Measurements from ENCODE around the gene ARHGAP15. TPM values are rescaled to one million over a fixed set of nuclear protein-coding genes. Genes with fewer than 3 reads are reported as not detected.

The ARHGAP15 gene
- total and polyA plus RNA-seq, 12 donors = 4.7 to 33.8 (median 10.4) TPM

DNA sequence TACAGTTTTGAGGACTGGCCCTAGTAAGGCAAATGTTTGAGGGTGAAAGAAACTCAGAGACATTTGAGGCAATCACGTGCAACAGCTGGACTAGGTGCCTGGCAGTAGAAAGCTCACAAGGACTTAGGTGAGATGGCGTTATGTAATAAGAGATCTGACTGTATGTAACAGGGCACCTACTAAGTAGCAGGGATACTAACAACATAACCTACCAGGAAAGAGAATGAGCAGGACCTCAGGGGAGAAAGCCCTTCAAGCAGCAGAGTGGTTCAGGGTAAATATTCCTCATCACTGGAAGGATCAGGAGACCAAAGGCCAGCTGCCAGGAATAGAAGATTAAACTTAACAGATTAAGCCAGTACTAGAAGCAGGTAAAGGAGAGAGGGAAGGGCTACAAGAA is 53.4 kb downstream of the ARHGAP15 start:
- Histone ChIP-seq H3K27me3 (no peaks in the 10 kb centered on the region), H3K9me3 (replicated peaks in 1 of 3) (no peaks in the 10 kb centered on the region), H3K4me1 (replicated peaks in 1 of 2) (no peaks in the 10 kb centered on the region), H3K36me3 (replicated peaks in 1 of 2) (no peaks in the 10 kb centered on the region), H3K4me3 (no peak overlapping the region), H3K27ac (no peak overlapping the region)
- intact Hi-C loops (cut with DNase I) = no loop called here
- no peak for DNase-seq
- WGBS, 4 donors = 89 to 96% (median 92%) methylated on average over 2 of the region's 2 CpGs
- no peak for TF ChIP-seq POLR2A (IDR thresholded peaks at IDR 0.05)
- TF ChIP-seq, protein P1, sequence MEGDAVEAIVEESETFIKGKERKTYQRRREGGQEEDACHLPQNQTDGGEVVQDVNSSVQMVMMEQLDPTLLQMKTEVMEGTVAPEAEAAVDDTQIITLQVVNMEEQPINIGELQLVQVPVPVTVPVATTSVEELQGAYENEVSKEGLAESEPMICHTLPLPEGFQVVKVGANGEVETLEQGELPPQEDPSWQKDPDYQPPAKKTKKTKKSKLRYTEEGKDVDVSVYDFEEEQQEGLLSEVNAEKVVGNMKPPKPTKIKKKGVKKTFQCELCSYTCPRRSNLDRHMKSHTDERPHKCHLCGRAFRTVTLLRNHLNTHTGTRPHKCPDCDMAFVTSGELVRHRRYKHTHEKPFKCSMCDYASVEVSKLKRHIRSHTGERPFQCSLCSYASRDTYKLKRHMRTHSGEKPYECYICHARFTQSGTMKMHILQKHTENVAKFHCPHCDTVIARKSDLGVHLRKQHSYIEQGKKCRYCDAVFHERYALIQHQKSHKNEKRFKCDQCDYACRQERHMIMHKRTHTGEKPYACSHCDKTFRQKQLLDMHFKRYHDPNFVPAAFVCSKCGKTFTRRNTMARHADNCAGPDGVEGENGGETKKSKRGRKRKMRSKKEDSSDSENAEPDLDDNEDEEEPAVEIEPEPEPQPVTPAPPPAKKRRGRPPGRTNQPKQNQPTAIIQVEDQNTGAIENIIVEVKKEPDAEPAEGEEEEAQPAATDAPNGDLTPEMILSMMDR (IDR thresholded peaks at IDR 0.05) = no peak

DNA sequence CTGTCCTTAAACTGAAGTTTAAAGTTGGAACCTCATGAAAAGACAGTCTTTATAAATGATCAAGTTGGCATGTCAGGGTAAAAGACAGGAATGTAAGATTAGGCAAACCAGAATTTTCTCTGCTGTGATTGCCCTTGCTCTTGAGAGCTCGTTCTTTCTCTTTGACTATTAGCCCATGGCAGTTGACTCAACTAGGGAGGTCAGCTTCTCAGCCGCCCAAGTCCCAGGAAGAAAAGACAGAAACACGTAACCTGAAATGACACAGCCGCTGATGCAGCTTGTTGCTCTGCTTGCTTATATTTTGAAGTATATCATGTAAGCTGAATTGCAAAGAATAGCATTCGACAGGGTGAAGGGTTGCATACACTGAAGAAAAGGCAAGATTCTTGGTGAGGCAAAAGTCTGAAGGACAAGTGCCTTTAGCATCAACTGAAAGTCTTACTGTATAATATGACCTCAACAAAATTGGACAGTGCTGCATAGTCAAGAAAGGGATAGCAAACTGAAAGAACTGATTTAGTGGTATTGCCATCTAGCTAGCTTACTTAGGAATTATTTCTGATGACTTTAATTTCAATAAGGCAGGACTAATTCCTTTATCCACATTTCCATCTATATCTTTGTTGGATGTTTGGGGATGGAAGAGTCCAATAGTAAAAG is 54.7 kb downstream of the ARHGAP15 start:
- Histone ChIP-seq H3K4me3 (no peak overlapping the region), H3K36me3 (replicated peaks in 1 of 2) (no peaks in the 10 kb centered on the region), H3K9me3 (replicated peaks in 1 of 3) (no peaks in the 10 kb centered on the region), H3K27me3 (no peaks in the 10 kb centered on the region), H3K4me1 (replicated peaks in 1 of 2) (no peaks in the 10 kb centered on the region), H3K27ac (no peak overlapping the region)
- intact Hi-C loops (cut with DNase I) = no loop called here
- TF ChIP-seq POLR2A (IDR thresholded peaks at IDR 0.05) = no peak
- TF ChIP-seq, protein P1 (IDR thresholded peaks at IDR 0.05) = no peak
- WGBS, 4 donors = 47 to 69% (median 62%) methylated on average over 5 of the region's 5 CpGs
- peak in 3 of 7 donors; percentile 2 to 21 (median 20) for DNase-seq

DNA sequence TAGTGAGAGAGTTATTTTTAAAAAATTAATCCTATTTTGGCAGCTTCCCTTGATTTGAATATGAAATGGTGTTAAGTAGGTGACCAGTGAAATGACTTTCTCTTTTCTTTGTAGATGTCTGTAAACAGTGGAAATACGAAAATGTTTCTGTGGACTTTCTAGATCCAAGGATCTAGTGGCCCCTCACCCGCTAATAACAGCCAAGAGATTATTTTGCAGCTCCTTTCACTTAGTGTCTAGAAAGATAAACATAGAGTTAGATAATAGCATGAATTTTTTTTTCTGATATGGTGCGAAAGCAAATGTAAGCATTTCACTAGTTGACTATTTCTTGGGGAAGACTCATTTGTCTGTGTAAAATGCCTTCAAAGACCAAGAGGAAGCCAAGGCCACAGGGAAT is 57.7 kb downstream of the ARHGAP15 start:
- no peak for DNase-seq
- no peak for TF ChIP-seq POLR2A (IDR thresholded peaks at IDR 0.05)
- TF ChIP-seq, protein P1 (IDR thresholded peaks at IDR 0.05) = no peak
- H3K4me1 ChIP-seq (replicated peaks in 1 of 2) = no peaks in the 10 kb centered on the region
- intact Hi-C loops (cut with DNase I) = no loop called here
- H3K9me3 ChIP-seq (replicated peaks in 1 of 3) = no peaks in the 10 kb centered on the region
- WGBS, 4 donors = 62 to 94% (median 71%) methylated on average over 3 of the region's 3 CpGs
- no peaks in the 10 kb centered on the region for H3K36me3 ChIP-seq (replicated peaks in 1 of 2)
- no peak overlapping the region for H3K27ac ChIP-seq
- H3K27me3 ChIP-seq = no peaks in the 10 kb centered on the region
- no peak overlapping the region for H3K4me3 ChIP-seq

DNA sequence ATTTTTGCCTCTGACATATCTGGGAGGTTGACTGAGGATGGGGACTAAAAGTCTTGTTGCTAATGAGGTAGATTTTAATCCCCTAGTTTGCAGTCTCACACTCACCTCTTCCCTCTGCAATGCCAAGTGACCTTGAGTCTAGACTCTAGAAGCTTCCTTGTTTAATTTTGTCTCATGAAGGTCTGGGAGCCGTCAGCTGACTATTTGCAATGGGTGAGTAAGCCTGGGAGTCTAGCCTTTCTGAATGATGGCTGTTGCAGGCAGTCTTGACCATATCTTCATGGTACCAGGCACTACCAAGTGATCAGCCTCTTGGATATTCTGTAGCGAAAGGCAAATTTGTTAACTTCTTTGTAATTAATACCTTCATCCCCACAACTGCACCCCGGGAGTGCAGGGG is 61.2 kb downstream of the ARHGAP15 start:
- no peak for TF ChIP-seq POLR2A (IDR thresholded peaks at IDR 0.05)
- TF ChIP-seq, protein P1 (IDR thresholded peaks at IDR 0.05) = no peak
- H3K9me3 ChIP-seq (replicated peaks in 1 of 3) = no peaks in the 10 kb centered on the region
- intact Hi-C loops (cut with DNase I) = no loop called here
- H3K4me1 ChIP-seq (replicated peaks in 1 of 2) = no peaks in the 10 kb centered on the region
- no peak overlapping the region for H3K27ac ChIP-seq
- no peak for DNase-seq
- no peak overlapping the region for H3K4me3 ChIP-seq
- H3K36me3 ChIP-seq (replicated peaks in 1 of 2) = no peaks in the 10 kb centered on the region
- WGBS, 4 donors = 68 to 81% (median 76%) methylated on average over 3 of the region's 3 CpGs
- no peaks in the 10 kb centered on the region for H3K27me3 ChIP-seq

Measured in adrenal gland (tissue), 12 donors.